K562 (cell line): ENCODE data around the gene RIMKLA. TPM values are rescaled to one million over a fixed set of nuclear protein-coding genes. Genes with fewer than 3 reads are reported as not detected.

ENCODE experiments used
- ATAC-seq: fragments of 200-7000 bp; cut with Tn5 transposase; 3 replicates; pipeline ENCODE4 v1.9.1; 2020; ENCODE audit warnings: moderate library complexity
- BruUV-seq: library from RNA; stranded (reverse); fragments of 400-500 nt; replicated peaks from 2 replicates; lab custom pipeline; 2021; lab: Mats Ljungman, UMichigan
- CTCF ChIA-PET: fragments of 300-600 bp; formaldehyde crosslinking; extraction: SDS; loops from one replicate; lab custom pipeline; 2021; ENCODE audit warnings: low intra/inter-chr PET ratio; lab: Yijun Ruan, JAX
- POLR2A ChIA-PET: fragments of 300-600, 350-650 bp; sonication (Branson Sonifier 250); formaldehyde crosslinking; extraction: SDS; loops from one replicate; lab custom pipeline; 2021; ENCODE audit warnings: antibody characterized with exemption, inconsistent platforms; lab: Yijun Ruan, JAX
- DNase-seq, 4 experiments: peaks; one replicate each; pipeline versions ENCODE4 v3.0.0 to v3.0.0-alpha.2; 2011 to 2018; ENCODE audit warnings: low spot score in 3 of 4, mixed read lengths in 3 of 4; ENCODE audit errors: extremely low read depth in 1 of 4
- FAIRE-seq: peaks from 2 replicates; lab custom pipeline; 2011; peaks lifted over from hg19 to GRCh38; lab: Jason Lieb, UNC
- H2AFZ ChIP-seq: 2 replicates; pipeline ENCODE4 v1.6.0; 2011; ENCODE audit warnings: low read depth, low read length, control low read depth, inconsistent platforms
- H3K27ac ChIP-seq: fragments of 200-600 bp; 3 replicates; pipeline ENCODE4 v1.8.0; 2011; ENCODE audit warnings: low read depth, mild to moderate bottlenecking, control low read depth, inconsistent platforms, low read length, moderate library complexity, mixed read lengths; ENCODE audit errors: extremely low read depth
- H3K27me3 ChIP-seq, 2 experiments: fragments of 300-600 bp in 1 of 2; 2 replicates in 1 of 2; 3 replicates in 1 of 2; pipeline versions ENCODE4 v1.6.0 to v1.8.0; 2011; ENCODE audit warnings: inconsistent platforms in 2 of 2, low read length in 2 of 2, mild to moderate bottlenecking in 1 of 2, mixed read lengths in 1 of 2, moderate library complexity in 1 of 2; ENCODE audit not compliant: control insufficient read depth in 2 of 2, insufficient read depth in 2 of 2
- H3K36me3 ChIP-seq: fragments of 300-600 bp; 3 replicates; pipeline ENCODE4 v1.8.0; 2011; ENCODE audit warnings: mild to moderate bottlenecking, low read length, inconsistent platforms; ENCODE audit not compliant: control insufficient read depth, insufficient read depth
- H3K4me1 ChIP-seq, 2 experiments: fragments of 200-600 bp in 1 of 2; replicated peaks in 1 of 2; 2 replicates in 1 of 2; 3 replicates in 1 of 2; pipeline versions ENCODE4 v1.5.1 to v1.8.0; 2011; ENCODE audit warnings: inconsistent platforms in 2 of 2, low read length in 2 of 2, mild to moderate bottlenecking in 1 of 2, mixed read lengths in 1 of 2, moderate library complexity in 1 of 2; ENCODE audit not compliant: control insufficient read depth in 2 of 2, insufficient read depth in 2 of 2
- H3K4me2 ChIP-seq: 2 replicates; pipeline ENCODE4 v1.6.1; 2011; ENCODE audit warnings: low read length, control low read depth, inconsistent platforms, mixed read lengths; ENCODE audit not compliant: insufficient read depth
- H3K4me3 ChIP-seq: fragments of 200-600 bp; sonication (generic), shearing (Covaris generic); 2 replicates; pipeline ENCODE4 v1.5.1; 2016; ENCODE audit warnings: control low read depth, inconsistent platforms
- H3K79me2 ChIP-seq: fragments of 200-600 bp; 3 replicates; pipeline ENCODE4 v1.8.0; 2011; ENCODE audit warnings: low read length, inconsistent platforms; ENCODE audit not compliant: control insufficient read depth, insufficient read depth
- H3K9ac ChIP-seq, 2 experiments: 2 replicates each; pipeline versions ENCODE4 v1.6.0 to v1.6.1; 2011; ENCODE audit warnings: low read depth in 2 of 2, low read length in 2 of 2, control low read depth in 1 of 2, inconsistent platforms in 1 of 2, mild to moderate bottlenecking in 1 of 2, mixed read lengths in 1 of 2; ENCODE audit not compliant: insufficient read depth in 1 of 2
- H3K9me1 ChIP-seq: one replicate; pipeline ENCODE4 v1.6.0; 2011; ENCODE audit warnings: inconsistent platforms, mild to moderate bottlenecking, low read length, moderate library complexity; ENCODE audit not compliant: control insufficient read depth, insufficient read depth
- H3K9me3 ChIP-seq: replicated peaks from 2 replicates; pipeline ENCODE4 v1.5.1; 2011; ENCODE audit warnings: low read depth, low read length, inconsistent platforms; ENCODE audit not compliant: control insufficient read depth, insufficient read depth
- H4K20me1 ChIP-seq: replicated peaks from 2 replicates; pipeline ENCODE4 v1.6.1; 2011; ENCODE audit warnings: low read length, inconsistent platforms, mixed read lengths; ENCODE audit not compliant: control insufficient read depth, insufficient read depth
- ETV6 ChIP-seq, 3 experiments: fragments of 150-350 bp in 1 of 3; sonication (generic) in 1 of 3; formaldehyde crosslinking in 1 of 3; IDR thresholded peaks; 2 replicates each; pipeline versions ENCODE4 v1.6.1 to v1.8.0; 2014 to 2022; ENCODE audit warnings: borderline replicate concordance in 2 of 3, low read depth in 2 of 3, antibody characterized with exemption in 1 of 3, low read length in 1 of 3, mild to moderate bottlenecking in 1 of 3, missing genetic modification reagents in 1 of 3
- KDM4B ChIP-seq, 2 experiments: fragments of 450-650 bp in 1 of 2; sonication (generic) in 1 of 2; IDR thresholded peaks; 2 replicates each; pipeline ENCODE4 v1.6.1; 2016 to 2017; ENCODE audit warnings: borderline replicate concordance in 2 of 2, antibody characterized with exemption in 1 of 2, low read depth in 1 of 2, mild to moderate bottlenecking in 1 of 2
- KHSRP ChIP-seq: fragments of 450-650 bp; IDR thresholded peaks from 2 replicates; pipeline ENCODE4 v1.6.1; 2017
- NUFIP1 ChIP-seq: fragments of 450-650 bp; IDR thresholded peaks from 2 replicates; pipeline ENCODE4 v1.6.1; 2018; ENCODE audit not compliant: partially characterized antibody
- SNRNP70 ChIP-seq: fragments of 200-400 bp; formaldehyde crosslinking; optimal IDR thresholded peaks from 2 replicates; pipeline ENCODE3; 2017; ENCODE audit warnings: low read depth, low read length
- SRSF7 ChIP-seq: fragments of 200-400 bp; formaldehyde crosslinking; optimal IDR thresholded peaks from 2 replicates; pipeline ENCODE3; 2017; ENCODE audit warnings: mild to moderate bottlenecking, low read depth, low read length
- ZFP1 ChIP-seq: fragments of 450-650 bp; formaldehyde crosslinking; IDR thresholded peaks from 2 replicates; pipeline ENCODE4 v1.4.0; 2020; ENCODE audit warnings: mild to moderate bottlenecking, mixed read lengths
- ZNF124 ChIP-seq: sonication (generic); formaldehyde crosslinking; IDR thresholded peaks from 2 replicates; pipeline ENCODE4 v1.8.1; 2022; ENCODE audit warnings: missing genetic modification reagents
- whole genome bisulfite sequencing: fragments of 100-300 bp; shearing (Covaris generic); methylation state at CpG from one replicate; pipeline ENCODE4 v1.1.6; 2016; ENCODE audit warnings: low coverage, mixed read lengths; ENCODE audit not compliant: insufficient coverage; ENCODE audit errors: missing lambda C conversion rate; 5-methylcytosine and 5-hydroxymethylcytosine counted together
- in situ Hi-C: fragments of 300-500 bp; cut with MboI; formaldehyde crosslinking; loops from 4 replicates; pipeline ENCODE4 v1.15.0; 2018; ENCODE audit warnings: inconsistent platforms, mixed read lengths
- intact Hi-C: fragments of 100-400 bp; cut with micrococcal nuclease; formaldehyde crosslinking; loops from 2 replicates; pipeline ENCODE4 v1.14.2; 2022
- polyA plus RNA-seq, 8 experiments: library from polyadenylated mRNA; depleted of rRNA in 4 of 8; stranded (reverse) in 5 of 8; unstranded in 3 of 8; fragments of >200 nt; fragmentation: Nextera tagmentation in 2 of 8; fragmentation: Illumina TruSeq in 1 of 8; extraction: Ambion mirVana in 2 of 8; extraction: Trizol in 1 of 8; gene quantifications; 2 replicates each; pipeline versions ENCODE4 v1.2.1 to v1.2.3, GENCODE V29; 2011 to 2014; ENCODE audit warnings: inconsistent platforms in 1 of 8, missing spikeins in 1 of 8
- total RNA-seq, 7 experiments: library from RNA; depleted of rRNA in 6 of 7; stranded (reverse); fragments of >200 nt in 6 of 7; fragmentation: Illumina TruSeq in 2 of 7; extraction: Trizol in 2 of 7; gene quantifications; 2 replicates each; pipeline versions ENCODE4 v1.2.1 to v1.2.3, GENCODE V29; 2011 to 2021; ENCODE audit warnings: low replicate concordance in 1 of 7
- TF ChIP-seq, protein P1 (sequence below), 2 experiments: IDR thresholded peaks in 1 of 2; conservative IDR thresholded peaks in 1 of 2; 2 replicates each; pipeline ENCODE4 v1.6.1; 2016; ENCODE audit warnings: low read depth in 2 of 2, mild to moderate bottlenecking in 1 of 2, missing compliant biosample characterization in 1 of 2, missing genetic modification characterization in 1 of 2, moderate library complexity in 1 of 2
- TF ChIP-seq, protein P2 (sequence below): fragments of 250-450 bp; sonication (Bioruptor Pico); IDR thresholded peaks from 2 replicates; pipeline ENCODE4 v1.8.0; 2022; ENCODE audit warnings: moderate library complexity, mild to moderate bottlenecking, inconsistent platforms
- TF ChIP-seq, protein P3 (sequence below): fragments of 250-450 bp; sonication (Bioruptor Pico); IDR thresholded peaks from 2 replicates; pipeline ENCODE4 v1.5.0; 2020; ENCODE audit warnings: mild to moderate bottlenecking
- TF ChIP-seq, protein P4 (sequence below): fragments of 250-450 bp; sonication (Bioruptor Pico); IDR thresholded peaks from 2 replicates; pipeline ENCODE4 v1.4.0; 2020; ENCODE audit warnings: mild to moderate bottlenecking, moderate library complexity, borderline replicate concordance

The RIMKLA gene
- total and polyA plus RNA-seq, 9 of the 15 experiments (the other 6 are each of a cell fraction or from before 2014, with no cell fraction given), result 0.02 TPM; not detected in 8

DNA sequence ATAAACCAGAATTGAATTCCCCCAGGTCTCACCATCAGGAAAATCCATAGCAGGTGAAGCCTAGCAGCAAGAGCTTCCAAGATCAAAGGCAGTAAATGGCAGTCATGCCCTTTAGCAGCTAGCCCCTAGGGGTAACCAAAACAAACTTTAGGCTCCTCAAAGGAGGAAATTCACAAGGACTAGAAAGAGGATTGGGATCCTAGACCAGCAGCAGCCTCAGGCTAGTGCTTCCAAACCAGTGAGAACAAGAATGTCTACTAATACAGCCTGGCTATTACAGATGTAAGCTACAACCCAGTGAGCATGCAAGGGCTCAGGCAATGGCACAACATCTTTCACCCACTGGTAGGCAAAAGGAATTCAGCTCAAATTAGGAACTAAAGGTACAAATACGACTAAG is 11.1 kb upstream of the RIMKLA start:
- H3K27ac ChIP-seq, result no peak overlapping the region
- H3K9me3 ChIP-seq, result no peaks in the 10 kb centered on the region
- H3K9ac ChIP-seq, result no peak overlapping the region
- H3K4me3 ChIP-seq, result no peak overlapping the region
- no TSS peak for BruUV-seq
- no peaks in the 10 kb centered on the region for H3K4me1 ChIP-seq
- H2AFZ ChIP-seq, result no peak overlapping the region
- WGBS, result 0% methylated on average over 1 of the region's 1 CpG
- ATAC-seq (no peak), DNase-seq (no peak), FAIRE-seq (no peak)
- H4K20me1 ChIP-seq, result no peaks in the 10 kb centered on the region
- H3K4me2 ChIP-seq, result no peak overlapping the region
- H3K36me3 ChIP-seq, result no peaks in the 10 kb centered on the region
- no peaks in the 10 kb centered on the region for H3K79me2 ChIP-seq
- peaks cover 8 to 13% of the 10 kb centered on the region in 2 experiments; a peak in 3 of 5 replicates for H3K27me3 ChIP-seq
- no peaks in the 10 kb centered on the region for H3K9me1 ChIP-seq
- CTCF ChIA-PET, result no interaction called here
- intact Hi-C loops (no loop called here), in situ Hi-C loops (no loop called here)
- POLR2A ChIA-PET, result interaction anchor here (1.0 kb wide), 1 partner anchor 16 kb away, joined by 3 read pairs; no protein-coding TSS in a partner anchor
- TF ChIP-seq ZNF124 (no peak), SRSF7 (no peak), NUFIP1 (no peak), ZFP1 (no peak), SNRNP70 (no peak), ETV6 (IDR thresholded peaks at IDR 0.05; ENCODE audit: borderline replicate concordance in 1 of 2, low read depth in 2 of 2, low read length in 1 of 2) (no peak), ETV6 (CRISPR knock-in tag; IDR thresholded peaks at IDR 0.05; ENCODE audit: borderline replicate concordance) (no peak), KHSRP (no peak), KDM4B (IDR thresholded peaks at IDR 0.05; ENCODE audit: borderline replicate concordance in 2 of 2, low read depth in 1 of 2) (no peak)
- TF ChIP-seq, protein P1, sequence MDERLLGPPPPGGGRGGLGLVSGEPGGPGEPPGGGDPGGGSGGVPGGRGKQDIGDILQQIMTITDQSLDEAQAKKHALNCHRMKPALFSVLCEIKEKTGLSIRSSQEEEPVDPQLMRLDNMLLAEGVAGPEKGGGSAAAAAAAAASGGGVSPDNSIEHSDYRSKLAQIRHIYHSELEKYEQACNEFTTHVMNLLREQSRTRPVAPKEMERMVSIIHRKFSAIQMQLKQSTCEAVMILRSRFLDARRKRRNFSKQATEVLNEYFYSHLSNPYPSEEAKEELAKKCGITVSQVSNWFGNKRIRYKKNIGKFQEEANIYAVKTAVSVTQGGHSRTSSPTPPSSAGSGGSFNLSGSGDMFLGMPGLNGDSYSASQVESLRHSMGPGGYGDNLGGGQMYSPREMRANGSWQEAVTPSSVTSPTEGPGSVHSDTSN (CRISPR knock-in tag; IDR thresholded peaks at IDR 0.05; ENCODE audit: low read depth), result no peak
- TF ChIP-seq, protein P1 (tag; conservative IDR thresholded peaks at IDR 0.05; ENCODE audit: low read depth), result no peak
- TF ChIP-seq, protein P2, sequence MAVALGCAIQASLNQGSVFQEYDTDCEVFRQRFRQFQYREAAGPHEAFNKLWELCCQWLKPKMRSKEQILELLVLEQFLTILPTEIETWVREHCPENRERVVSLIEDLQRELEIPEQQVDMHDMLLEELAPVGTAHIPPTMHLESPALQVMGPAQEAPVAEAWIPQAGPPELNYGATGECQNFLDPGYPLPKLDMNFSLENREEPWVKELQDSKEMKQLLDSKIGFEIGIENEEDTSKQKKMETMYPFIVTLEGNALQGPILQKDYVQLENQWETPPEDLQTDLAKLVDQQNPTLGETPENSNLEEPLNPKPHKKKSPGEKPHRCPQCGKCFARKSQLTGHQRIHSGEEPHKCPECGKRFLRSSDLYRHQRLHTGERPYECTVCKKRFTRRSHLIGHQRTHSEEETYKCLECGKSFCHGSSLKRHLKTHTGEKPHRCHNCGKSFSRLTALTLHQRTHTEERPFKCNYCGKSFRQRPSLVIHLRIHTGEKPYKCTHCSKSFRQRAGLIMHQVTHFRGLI, result no peak
- TF ChIP-seq, protein P3, sequence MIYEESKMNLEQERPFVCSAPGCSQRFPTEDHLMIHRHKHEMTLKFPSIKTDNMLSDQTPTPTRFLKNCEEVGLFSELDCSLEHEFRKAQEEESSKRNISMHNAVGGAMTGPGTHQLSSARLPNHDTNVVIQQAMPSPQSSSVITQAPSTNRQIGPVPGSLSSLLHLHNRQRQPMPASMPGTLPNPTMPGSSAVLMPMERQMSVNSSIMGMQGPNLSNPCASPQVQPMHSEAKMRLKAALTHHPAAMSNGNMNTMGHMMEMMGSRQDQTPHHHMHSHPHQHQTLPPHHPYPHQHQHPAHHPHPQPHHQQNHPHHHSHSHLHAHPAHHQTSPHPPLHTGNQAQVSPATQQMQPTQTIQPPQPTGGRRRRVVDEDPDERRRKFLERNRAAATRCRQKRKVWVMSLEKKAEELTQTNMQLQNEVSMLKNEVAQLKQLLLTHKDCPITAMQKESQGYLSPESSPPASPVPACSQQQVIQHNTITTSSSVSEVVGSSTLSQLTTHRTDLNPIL (CRISPR knock-in tag), result no peak
- TF ChIP-seq, protein P4, sequence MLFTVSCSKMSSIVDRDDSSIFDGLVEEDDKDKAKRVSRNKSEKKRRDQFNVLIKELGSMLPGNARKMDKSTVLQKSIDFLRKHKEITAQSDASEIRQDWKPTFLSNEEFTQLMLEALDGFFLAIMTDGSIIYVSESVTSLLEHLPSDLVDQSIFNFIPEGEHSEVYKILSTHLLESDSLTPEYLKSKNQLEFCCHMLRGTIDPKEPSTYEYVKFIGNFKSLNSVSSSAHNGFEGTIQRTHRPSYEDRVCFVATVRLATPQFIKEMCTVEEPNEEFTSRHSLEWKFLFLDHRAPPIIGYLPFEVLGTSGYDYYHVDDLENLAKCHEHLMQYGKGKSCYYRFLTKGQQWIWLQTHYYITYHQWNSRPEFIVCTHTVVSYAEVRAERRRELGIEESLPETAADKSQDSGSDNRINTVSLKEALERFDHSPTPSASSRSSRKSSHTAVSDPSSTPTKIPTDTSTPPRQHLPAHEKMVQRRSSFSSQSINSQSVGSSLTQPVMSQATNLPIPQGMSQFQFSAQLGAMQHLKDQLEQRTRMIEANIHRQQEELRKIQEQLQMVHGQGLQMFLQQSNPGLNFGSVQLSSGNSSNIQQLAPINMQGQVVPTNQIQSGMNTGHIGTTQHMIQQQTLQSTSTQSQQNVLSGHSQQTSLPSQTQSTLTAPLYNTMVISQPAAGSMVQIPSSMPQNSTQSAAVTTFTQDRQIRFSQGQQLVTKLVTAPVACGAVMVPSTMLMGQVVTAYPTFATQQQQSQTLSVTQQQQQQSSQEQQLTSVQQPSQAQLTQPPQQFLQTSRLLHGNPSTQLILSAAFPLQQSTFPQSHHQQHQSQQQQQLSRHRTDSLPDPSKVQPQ (CRISPR knock-in tag), result no peak
